GM12865 (cell line): ENCODE results near the gene BORCS5.

Source experiments
- DNase-seq: peaks from one replicate; pipeline ENCODE4 v3.0.0; 2010; ENCODE audit warnings: low read depth
- H3K4me3 ChIP-seq: 2 replicates; pipeline ENCODE4 v1.5.1; 2011; ENCODE audit warnings: mild to moderate bottlenecking, low read depth, low read length, control low read depth
- TF ChIP-seq, protein P1 (sequence below): IDR thresholded peaks from 2 replicates; pipeline ENCODE4 v1.5.1; 2011; ENCODE audit warnings: low read length, control low read depth, low read depth, inconsistent platforms; ENCODE audit not compliant: insufficient read depth; ENCODE audit errors: missing control alignments

The BORCS5 gene

DNA sequence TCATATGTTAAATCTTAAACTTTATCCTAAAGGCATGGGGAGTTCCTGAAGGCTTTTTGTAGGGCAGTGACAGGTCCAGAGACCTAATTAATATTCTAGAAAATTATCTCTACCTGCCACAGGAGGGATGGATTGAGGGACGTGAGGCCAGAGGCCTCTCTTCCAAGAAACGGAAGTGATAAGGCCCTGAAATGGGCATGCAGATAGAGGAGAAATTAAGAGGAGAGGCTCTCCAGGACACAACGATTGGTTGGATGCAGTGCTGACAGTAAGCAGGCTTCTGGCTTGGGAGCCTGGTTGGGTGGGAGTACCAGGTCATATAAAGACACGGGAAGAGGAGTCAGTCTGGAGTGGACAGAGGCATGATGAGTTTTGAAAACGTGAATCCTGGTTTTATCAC lies 3.1 kb upstream of the BORCS5 start:
- H3K4me3 ChIP-seq = no peak overlapping the region
- TF ChIP-seq, protein P1, sequence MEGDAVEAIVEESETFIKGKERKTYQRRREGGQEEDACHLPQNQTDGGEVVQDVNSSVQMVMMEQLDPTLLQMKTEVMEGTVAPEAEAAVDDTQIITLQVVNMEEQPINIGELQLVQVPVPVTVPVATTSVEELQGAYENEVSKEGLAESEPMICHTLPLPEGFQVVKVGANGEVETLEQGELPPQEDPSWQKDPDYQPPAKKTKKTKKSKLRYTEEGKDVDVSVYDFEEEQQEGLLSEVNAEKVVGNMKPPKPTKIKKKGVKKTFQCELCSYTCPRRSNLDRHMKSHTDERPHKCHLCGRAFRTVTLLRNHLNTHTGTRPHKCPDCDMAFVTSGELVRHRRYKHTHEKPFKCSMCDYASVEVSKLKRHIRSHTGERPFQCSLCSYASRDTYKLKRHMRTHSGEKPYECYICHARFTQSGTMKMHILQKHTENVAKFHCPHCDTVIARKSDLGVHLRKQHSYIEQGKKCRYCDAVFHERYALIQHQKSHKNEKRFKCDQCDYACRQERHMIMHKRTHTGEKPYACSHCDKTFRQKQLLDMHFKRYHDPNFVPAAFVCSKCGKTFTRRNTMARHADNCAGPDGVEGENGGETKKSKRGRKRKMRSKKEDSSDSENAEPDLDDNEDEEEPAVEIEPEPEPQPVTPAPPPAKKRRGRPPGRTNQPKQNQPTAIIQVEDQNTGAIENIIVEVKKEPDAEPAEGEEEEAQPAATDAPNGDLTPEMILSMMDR = no peak
- DNase-seq = no peak

DNA sequence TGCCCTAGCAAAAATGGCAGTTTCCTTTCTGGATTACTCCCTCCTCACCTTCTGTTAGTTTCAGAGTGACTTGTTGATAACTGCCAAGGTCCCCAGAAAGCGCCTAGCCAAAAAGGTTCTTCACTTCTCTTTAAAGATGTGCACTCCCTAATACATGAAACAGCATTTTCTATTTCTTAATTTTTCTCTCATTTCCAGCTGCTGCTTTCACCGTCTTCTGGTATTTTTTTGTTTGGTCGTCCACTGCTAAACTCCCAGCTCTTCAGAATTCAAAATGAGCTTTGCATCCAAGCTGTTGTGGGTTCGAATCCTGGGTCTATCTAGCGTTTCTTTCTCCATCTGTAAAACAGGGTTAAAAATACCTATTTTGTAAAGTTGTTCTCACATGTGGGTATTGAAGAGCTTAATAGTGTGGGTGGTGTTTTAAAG lies 397 bp upstream of the BORCS5 start:
- H3K4me3 ChIP-seq = peak overlapping the region; percentile 73
- TF ChIP-seq, protein P1 = no peak
- peak; percentile 26 for DNase-seq

DNA sequence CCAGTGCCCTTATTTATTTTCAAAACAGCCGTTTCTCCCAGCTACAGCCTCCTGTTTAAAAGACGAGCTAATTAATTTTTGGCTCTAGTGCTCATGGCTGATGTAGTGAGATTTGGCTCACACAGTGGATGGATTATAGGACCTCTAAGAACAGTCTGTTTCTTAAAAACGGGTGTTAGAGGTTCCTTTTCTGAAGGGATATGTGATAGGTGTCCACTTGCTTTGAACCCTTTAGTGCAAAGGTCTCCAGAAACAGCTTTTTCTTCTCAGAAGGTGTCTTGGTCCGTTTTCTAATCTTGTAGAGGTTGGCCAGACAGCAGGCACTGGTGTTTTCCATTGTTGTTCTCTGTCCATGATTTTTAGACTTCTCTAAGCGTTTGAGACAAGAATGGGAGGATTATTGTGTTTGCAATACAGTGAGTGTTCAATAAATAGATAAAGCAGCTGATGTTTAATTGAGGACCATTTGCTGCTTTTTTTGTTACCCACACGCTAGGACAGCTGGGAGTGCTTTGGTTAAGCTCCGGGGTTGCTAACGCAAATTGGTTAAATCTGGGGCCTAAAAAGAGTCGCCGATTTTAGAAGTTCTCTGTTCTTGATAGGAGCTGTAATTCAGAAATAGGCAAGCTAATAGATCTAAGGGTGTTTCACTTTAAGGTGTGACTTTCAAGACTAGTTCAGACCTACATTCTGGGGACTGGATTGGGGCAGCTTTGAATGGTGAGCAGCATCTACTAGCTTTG lies 1.0 kb downstream of the BORCS5 start:
- TF ChIP-seq, protein P1 = no peak
- peak; percentile 63 for DNase-seq
- peak overlapping the region; percentile 73 for H3K4me3 ChIP-seq

DNA sequence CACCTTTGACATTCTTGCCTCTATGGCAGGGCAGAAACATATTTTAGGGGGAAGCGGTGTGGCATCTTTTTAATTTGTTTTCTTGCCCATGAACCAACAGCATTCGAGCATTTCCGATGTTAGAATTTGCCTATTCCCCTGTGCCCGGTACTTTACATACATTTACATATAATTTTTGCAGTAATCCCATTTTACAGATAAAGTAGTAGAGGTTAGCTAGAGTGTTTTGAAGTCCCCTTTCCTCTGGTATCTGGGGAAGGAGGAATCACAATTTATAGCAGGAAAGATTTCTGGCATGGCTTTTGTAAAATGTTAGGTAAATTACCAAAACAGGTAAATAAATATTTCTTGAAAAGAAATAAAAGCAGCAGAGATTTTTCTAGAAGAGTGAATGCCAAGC lies 1.6 kb downstream of the BORCS5 start:
- H3K4me3 ChIP-seq = peak overlapping the region; percentile 73
- peak; percentile 49 for DNase-seq
- TF ChIP-seq, protein P1 = no peak

DNA sequence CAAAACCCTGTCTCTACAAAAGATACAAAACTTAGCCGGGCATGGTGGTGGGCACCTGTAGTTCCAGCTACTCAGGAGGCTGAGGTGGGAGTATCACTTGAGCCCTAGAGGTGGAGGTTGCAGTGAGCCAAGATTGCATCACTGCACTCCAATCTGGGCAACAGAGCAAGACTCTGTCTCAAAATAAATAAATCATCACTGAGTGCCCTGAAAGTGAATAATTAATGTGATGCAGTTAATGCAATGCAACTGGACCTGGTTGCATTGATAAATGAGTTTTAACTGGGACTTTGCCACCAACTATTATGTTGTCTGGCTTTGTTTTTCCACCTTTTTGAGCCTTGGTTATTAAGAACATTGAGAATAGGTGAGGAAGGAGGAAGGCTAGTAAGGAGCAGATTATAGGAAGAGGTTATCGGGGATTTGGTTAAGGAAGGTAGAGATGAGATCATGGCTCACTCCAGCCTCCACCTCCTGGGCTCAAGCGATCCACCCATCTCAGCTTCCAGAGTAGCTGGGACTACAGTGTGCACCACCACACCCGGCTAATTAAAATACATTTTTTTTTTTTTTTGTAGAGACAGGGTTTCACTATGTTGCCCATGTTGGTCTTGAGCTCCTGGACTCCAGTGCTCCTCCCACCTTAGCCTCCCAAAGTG lies 8.0 kb downstream of the BORCS5 start:
- TF ChIP-seq, protein P1 = no peak
- no peak for DNase-seq
- H3K4me3 ChIP-seq = no peak overlapping the region

DNA sequence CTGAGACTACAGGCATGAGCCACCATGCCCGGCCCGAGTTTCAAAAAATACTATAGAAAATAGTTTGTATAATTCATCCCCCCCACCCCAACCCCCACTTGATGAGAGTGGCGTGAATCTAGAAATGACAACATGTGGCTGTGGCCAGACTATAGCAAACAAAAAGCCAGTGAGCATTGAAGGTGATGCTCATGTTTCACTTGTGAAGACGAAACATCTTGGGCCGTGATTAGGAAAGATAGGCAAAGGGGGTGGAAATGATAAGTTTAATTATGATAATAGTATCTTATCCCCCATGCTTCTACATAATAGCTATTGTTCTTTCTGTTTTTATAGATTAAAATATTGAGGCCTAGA lies 8.5 kb downstream of the BORCS5 start:
- no peak for DNase-seq
- H3K4me3 ChIP-seq = no peak overlapping the region
- TF ChIP-seq, protein P1 = no peak
